ENCODE data around the gene MT1G. TPM values are rescaled to one million over a fixed set of nuclear protein-coding genes. Genes with fewer than 3 reads are reported as not detected.

Gene MT1G
- total RNA-seq, 1 donor from 2014 or later, result 0.75 TPM

- no peak for DNase-seq (ENCODE audit: low read depth)
- Histone ChIP-seq H3K4me3 (ENCODE audit: low read depth, low read length) (no peak overlapping the region), H3K36me3 (ENCODE audit: control insufficient read depth, insufficient read depth, low read length) (no peaks in the 10 kb centered on the region), H3K27me3 (ENCODE audit: control insufficient read depth, insufficient read depth, low read length) (no peaks in the 10 kb centered on the region)
- TF ChIP-seq CTCF (IDR thresholded peaks at IDR 0.05; ENCODE audit: insufficient read depth, low read length, poor library complexity, severe bottlenecking), result no peak
Observed at GRCh38 chr16:56710181-56710737, 42.4 kb upstream of the MT1G start.

DNA sequence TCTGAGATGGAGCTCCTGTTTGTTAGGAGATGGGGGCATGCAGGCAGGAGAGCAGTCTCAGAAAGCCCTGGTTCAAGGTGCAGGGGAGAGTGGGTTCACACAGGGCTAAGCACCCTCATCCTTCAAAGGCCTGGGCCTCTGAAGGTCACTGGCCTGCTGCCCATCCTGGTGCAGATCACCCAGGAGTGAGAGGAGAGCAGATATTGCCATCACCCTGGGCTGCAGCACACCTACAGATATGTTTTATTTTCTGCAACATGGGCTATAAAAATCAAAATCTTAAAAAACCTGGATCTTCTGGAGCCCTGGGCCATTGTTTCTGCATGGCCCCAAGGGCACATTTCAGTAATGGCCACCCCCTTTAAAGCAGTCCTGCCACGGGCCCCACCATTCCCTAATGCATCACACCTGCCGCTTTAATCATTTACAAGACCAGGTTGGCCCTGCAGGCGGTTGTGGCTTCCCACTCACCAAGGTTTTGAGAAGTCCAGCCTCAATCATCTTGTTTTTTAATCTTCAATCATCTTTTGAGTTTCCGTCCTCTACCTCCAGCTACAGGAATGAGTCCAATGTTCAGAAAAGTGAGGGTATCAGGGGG is 41.7 kb upstream of the MT1G start:
- no peaks in the 10 kb centered on the region for H3K36me3 ChIP-seq (ENCODE audit: control insufficient read depth, insufficient read depth, low read length)
- no peaks in the 10 kb centered on the region for H3K27me3 ChIP-seq (ENCODE audit: control insufficient read depth, insufficient read depth, low read length)
- H3K4me3 ChIP-seq (ENCODE audit: low read depth, low read length), result no peak overlapping the region
- DNase-seq (ENCODE audit: low read depth), result no peak
- no peak for TF ChIP-seq CTCF (IDR thresholded peaks at IDR 0.05; ENCODE audit: insufficient read depth, low read length, poor library complexity, severe bottlenecking)

DNA sequence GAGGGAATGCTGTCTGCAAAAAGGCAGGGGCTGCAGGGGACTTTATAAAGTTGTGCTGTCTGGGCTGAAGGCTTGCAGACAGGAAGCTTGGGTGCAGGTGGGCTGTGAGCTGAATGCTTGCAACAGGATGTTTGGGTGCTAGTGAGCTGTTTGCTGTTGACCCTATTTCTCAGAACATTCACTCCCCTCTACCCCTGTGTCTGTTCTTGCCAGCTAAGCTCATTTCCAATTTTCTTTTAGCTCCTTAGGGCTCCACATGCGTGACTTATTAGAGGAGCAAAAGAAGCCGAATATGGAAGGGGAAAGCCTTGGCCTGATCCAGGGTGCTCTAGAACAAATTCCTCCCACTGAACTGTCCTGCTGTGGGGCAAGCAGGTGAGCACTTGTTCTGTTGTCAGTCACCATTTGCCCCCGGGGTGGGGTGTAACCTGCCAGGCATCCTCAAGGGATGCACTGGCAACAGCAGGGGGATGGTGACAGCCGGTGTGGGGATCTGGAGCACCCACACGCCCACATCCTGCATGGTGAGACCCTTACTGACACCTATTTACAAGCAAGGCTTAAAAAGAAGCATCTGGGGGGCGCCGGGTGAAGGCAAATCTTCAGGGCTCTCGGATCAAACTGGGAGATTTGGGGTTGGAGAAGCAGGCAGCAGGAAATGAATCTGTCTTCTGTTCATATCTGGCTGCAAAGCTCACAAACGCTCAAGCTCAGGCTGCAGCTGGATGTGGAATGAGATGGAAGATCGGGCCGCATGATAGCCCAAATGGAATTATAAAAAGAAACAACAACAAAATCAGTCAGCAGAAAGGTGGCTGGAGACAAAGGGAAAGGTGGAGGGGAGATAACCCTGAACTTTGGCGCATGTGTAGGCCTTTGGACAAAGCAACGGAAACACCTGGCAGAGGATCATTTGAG is 40.9 kb upstream of the MT1G start:
- Histone ChIP-seq H3K27me3 (ENCODE audit: control insufficient read depth, insufficient read depth, low read length) (no peaks in the 10 kb centered on the region), H3K36me3 (ENCODE audit: control insufficient read depth, insufficient read depth, low read length) (no peaks in the 10 kb centered on the region), H3K4me3 (ENCODE audit: low read depth, low read length) (no peak overlapping the region)
- DNase-seq (ENCODE audit: low read depth), result no peak
- TF ChIP-seq CTCF (IDR thresholded peaks at IDR 0.05; ENCODE audit: insufficient read depth, low read length, poor library complexity, severe bottlenecking), result no peak

GRCh38 chr16:56702836-56703235 is 35.0 kb upstream of the MT1G start:
- Histone ChIP-seq H3K27me3 (ENCODE audit: control insufficient read depth, insufficient read depth, low read length) (no peaks in the 10 kb centered on the region), H3K36me3 (ENCODE audit: control insufficient read depth, insufficient read depth, low read length) (no peaks in the 10 kb centered on the region), H3K4me3 (ENCODE audit: low read depth, low read length) (no peak overlapping the region)
- no peak for DNase-seq (ENCODE audit: low read depth)
- no peak for TF ChIP-seq CTCF (IDR thresholded peaks at IDR 0.05; ENCODE audit: insufficient read depth, low read length, poor library complexity, severe bottlenecking)

GRCh38 chr16:56701534-56701933 is 33.7 kb upstream of the MT1G start:
- Histone ChIP-seq H3K27me3 (ENCODE audit: control insufficient read depth, insufficient read depth, low read length) (no peaks in the 10 kb centered on the region), H3K36me3 (ENCODE audit: control insufficient read depth, insufficient read depth, low read length) (no peaks in the 10 kb centered on the region), H3K4me3 (ENCODE audit: low read depth, low read length) (no peak overlapping the region)
- no peak for TF ChIP-seq CTCF (IDR thresholded peaks at IDR 0.05; ENCODE audit: insufficient read depth, low read length, poor library complexity, severe bottlenecking)
- no peak for DNase-seq (ENCODE audit: low read depth)

All from kidney epithelial cell (primary cell).